ENCODE measurements around the gene RAB24.

DNA sequence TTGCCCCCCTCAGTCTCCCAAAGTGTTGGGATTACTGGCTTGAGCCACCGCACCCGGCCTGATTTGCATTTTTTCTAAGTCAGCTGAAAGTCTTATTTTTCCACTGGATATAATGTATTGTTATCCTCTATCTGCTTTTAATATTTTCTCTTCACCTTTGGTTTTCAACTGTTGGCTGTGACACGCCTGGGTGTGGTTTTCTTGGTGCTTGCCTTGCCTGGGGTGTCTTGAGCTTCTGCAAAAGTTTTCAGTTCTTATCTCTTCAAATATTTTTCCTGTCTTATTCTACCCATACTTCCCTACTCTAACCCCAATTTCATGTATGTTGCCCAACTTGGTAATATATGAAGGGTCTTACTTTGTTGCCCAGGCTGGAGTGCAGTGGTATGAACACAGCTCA lies 12.5 kb upstream of the RAB24 start:
- no peak for TF ChIP-seq POLR2A (IDR thresholded peaks at IDR 0.05)
- TF ChIP-seq, protein P1, sequence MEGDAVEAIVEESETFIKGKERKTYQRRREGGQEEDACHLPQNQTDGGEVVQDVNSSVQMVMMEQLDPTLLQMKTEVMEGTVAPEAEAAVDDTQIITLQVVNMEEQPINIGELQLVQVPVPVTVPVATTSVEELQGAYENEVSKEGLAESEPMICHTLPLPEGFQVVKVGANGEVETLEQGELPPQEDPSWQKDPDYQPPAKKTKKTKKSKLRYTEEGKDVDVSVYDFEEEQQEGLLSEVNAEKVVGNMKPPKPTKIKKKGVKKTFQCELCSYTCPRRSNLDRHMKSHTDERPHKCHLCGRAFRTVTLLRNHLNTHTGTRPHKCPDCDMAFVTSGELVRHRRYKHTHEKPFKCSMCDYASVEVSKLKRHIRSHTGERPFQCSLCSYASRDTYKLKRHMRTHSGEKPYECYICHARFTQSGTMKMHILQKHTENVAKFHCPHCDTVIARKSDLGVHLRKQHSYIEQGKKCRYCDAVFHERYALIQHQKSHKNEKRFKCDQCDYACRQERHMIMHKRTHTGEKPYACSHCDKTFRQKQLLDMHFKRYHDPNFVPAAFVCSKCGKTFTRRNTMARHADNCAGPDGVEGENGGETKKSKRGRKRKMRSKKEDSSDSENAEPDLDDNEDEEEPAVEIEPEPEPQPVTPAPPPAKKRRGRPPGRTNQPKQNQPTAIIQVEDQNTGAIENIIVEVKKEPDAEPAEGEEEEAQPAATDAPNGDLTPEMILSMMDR (IDR thresholded peaks at IDR 0.05), result no peak
